ENCODE data around the gene OPN1MW3.
"Not testable (repeated sequence)": the region's sequence is repeated elsewhere in the genome, so short reads cannot be mapped to it uniquely, and the experiment has no call there.

OPN1MW3 gene

GRCh38 chrX:154257282-154257681 is at the start of gene OPN1MW3:
OPN1MW3 (plus strand) TSS chrX:154257582; CDS start chrX:154257620, 38 bp downstream.
- H3K4me1 ChIP-seq (ENCODE audit: control insufficient read depth, insufficient read depth, low read length, unreplicated experiment); H2AFZ ChIP-seq (ENCODE audit: low read length, unreplicated experiment); H3K27me3 ChIP-seq (ENCODE audit: insufficient read depth, low read length); H3K36me3 ChIP-seq (ENCODE audit: insufficient read depth, low read length); H3K27ac ChIP-seq (ENCODE audit: low read depth, low read length); H3K4me3 ChIP-seq (ENCODE audit: low read depth, low read length); H3K79me2 ChIP-seq (ENCODE audit: control insufficient read depth, insufficient read depth, low read length, unreplicated experiment): not testable (repeated sequence)

GRCh38 chrX:154209670-154210418 is 47.5 kb upstream of the OPN1MW3 start:
- H3K4me1 ChIP-seq (ENCODE audit: control insufficient read depth, insufficient read depth, low read length, unreplicated experiment); H2AFZ ChIP-seq (ENCODE audit: low read length, unreplicated experiment); H3K27ac ChIP-seq (ENCODE audit: low read depth, low read length); H3K27me3 ChIP-seq (ENCODE audit: insufficient read depth, low read length); H3K36me3 ChIP-seq (ENCODE audit: insufficient read depth, low read length); H3K79me2 ChIP-seq (ENCODE audit: control insufficient read depth, insufficient read depth, low read length, unreplicated experiment); H3K4me3 ChIP-seq (ENCODE audit: low read depth, low read length): not testable (repeated sequence)

- not testable (repeated sequence) for H2AFZ ChIP-seq (ENCODE audit: low read length, unreplicated experiment); H3K4me3 ChIP-seq (ENCODE audit: low read depth, low read length); H3K4me1 ChIP-seq (ENCODE audit: control insufficient read depth, insufficient read depth, low read length, unreplicated experiment); H3K27me3 ChIP-seq (ENCODE audit: insufficient read depth, low read length); H3K36me3 ChIP-seq (ENCODE audit: insufficient read depth, low read length); H3K79me2 ChIP-seq (ENCODE audit: control insufficient read depth, insufficient read depth, low read length, unreplicated experiment); H3K27ac ChIP-seq (ENCODE audit: low read depth, low read length)
These were observed 46.3 kb upstream of the OPN1MW3 start for GRCh38 chrX:154211057-154211456.

GRCh38 chrX:154211499-154211898 is 45.9 kb upstream of the OPN1MW3 start:
- not testable (repeated sequence) for H3K4me3 ChIP-seq (ENCODE audit: low read depth, low read length); H3K4me1 ChIP-seq (ENCODE audit: control insufficient read depth, insufficient read depth, low read length, unreplicated experiment); H3K27ac ChIP-seq (ENCODE audit: low read depth, low read length); H3K27me3 ChIP-seq (ENCODE audit: insufficient read depth, low read length); H3K79me2 ChIP-seq (ENCODE audit: control insufficient read depth, insufficient read depth, low read length, unreplicated experiment); H3K36me3 ChIP-seq (ENCODE audit: insufficient read depth, low read length); H2AFZ ChIP-seq (ENCODE audit: low read length, unreplicated experiment)

- not testable (repeated sequence) for H3K79me2 ChIP-seq (ENCODE audit: control insufficient read depth, insufficient read depth, low read length, unreplicated experiment); H3K27me3 ChIP-seq (ENCODE audit: insufficient read depth, low read length); H3K36me3 ChIP-seq (ENCODE audit: insufficient read depth, low read length); H2AFZ ChIP-seq (ENCODE audit: low read length, unreplicated experiment); H3K27ac ChIP-seq (ENCODE audit: low read depth, low read length); H3K4me1 ChIP-seq (ENCODE audit: control insufficient read depth, insufficient read depth, low read length, unreplicated experiment); H3K4me3 ChIP-seq (ENCODE audit: low read depth, low read length)
These were observed 37.9 kb upstream of the OPN1MW3 start, which contains the start of gene OPN1MW2 for GRCh38 chrX:154219456-154219855. OPN1MW2 (plus strand) TSS chrX:154219756; CDS start chrX:154219816, 60 bp downstream.

GRCh38 chrX:154225292-154225691 is 32.1 kb upstream of the OPN1MW3 start:
- H3K27me3 ChIP-seq (ENCODE audit: insufficient read depth, low read length); H3K27ac ChIP-seq (ENCODE audit: low read depth, low read length); H3K36me3 ChIP-seq (ENCODE audit: insufficient read depth, low read length); H2AFZ ChIP-seq (ENCODE audit: low read length, unreplicated experiment); H3K4me3 ChIP-seq (ENCODE audit: low read depth, low read length); H3K79me2 ChIP-seq (ENCODE audit: control insufficient read depth, insufficient read depth, low read length, unreplicated experiment); H3K4me1 ChIP-seq (ENCODE audit: control insufficient read depth, insufficient read depth, low read length, unreplicated experiment): not testable (repeated sequence)

- not testable (repeated sequence) for H3K27ac ChIP-seq (ENCODE audit: low read depth, low read length); H3K36me3 ChIP-seq (ENCODE audit: insufficient read depth, low read length); H3K79me2 ChIP-seq (ENCODE audit: control insufficient read depth, insufficient read depth, low read length, unreplicated experiment); H2AFZ ChIP-seq (ENCODE audit: low read length, unreplicated experiment); H3K4me1 ChIP-seq (ENCODE audit: control insufficient read depth, insufficient read depth, low read length, unreplicated experiment); H3K4me3 ChIP-seq (ENCODE audit: low read depth, low read length); H3K27me3 ChIP-seq (ENCODE audit: insufficient read depth, low read length)
These were observed 30.7 kb upstream of the OPN1MW3 start for GRCh38 chrX:154226706-154227105.

GRCh38 chrX:154231443-154231842 is 25.9 kb upstream of the OPN1MW3 start:
- H3K27ac ChIP-seq (ENCODE audit: low read depth, low read length); H3K4me3 ChIP-seq (ENCODE audit: low read depth, low read length); H3K79me2 ChIP-seq (ENCODE audit: control insufficient read depth, insufficient read depth, low read length, unreplicated experiment); H2AFZ ChIP-seq (ENCODE audit: low read length, unreplicated experiment); H3K4me1 ChIP-seq (ENCODE audit: control insufficient read depth, insufficient read depth, low read length, unreplicated experiment); H3K36me3 ChIP-seq (ENCODE audit: insufficient read depth, low read length); H3K27me3 ChIP-seq (ENCODE audit: insufficient read depth, low read length): not testable (repeated sequence)

- H3K4me3 ChIP-seq (ENCODE audit: low read depth, low read length); H3K27me3 ChIP-seq (ENCODE audit: insufficient read depth, low read length); H3K4me1 ChIP-seq (ENCODE audit: control insufficient read depth, insufficient read depth, low read length, unreplicated experiment); H3K27ac ChIP-seq (ENCODE audit: low read depth, low read length); H3K79me2 ChIP-seq (ENCODE audit: control insufficient read depth, insufficient read depth, low read length, unreplicated experiment); H3K36me3 ChIP-seq (ENCODE audit: insufficient read depth, low read length); H2AFZ ChIP-seq (ENCODE audit: low read length, unreplicated experiment): not testable (repeated sequence)
These were observed 23.8 kb upstream of the OPN1MW3 start for GRCh38 chrX:154233620-154234019.

- not testable (repeated sequence) for H3K79me2 ChIP-seq (ENCODE audit: control insufficient read depth, insufficient read depth, low read length, unreplicated experiment); H3K27ac ChIP-seq (ENCODE audit: low read depth, low read length); H3K4me1 ChIP-seq (ENCODE audit: control insufficient read depth, insufficient read depth, low read length, unreplicated experiment); H3K27me3 ChIP-seq (ENCODE audit: insufficient read depth, low read length); H3K4me3 ChIP-seq (ENCODE audit: low read depth, low read length); H3K36me3 ChIP-seq (ENCODE audit: insufficient read depth, low read length); H2AFZ ChIP-seq (ENCODE audit: low read length, unreplicated experiment)
These were observed 18.3 kb upstream of the OPN1MW3 start for GRCh38 chrX:154238939-154239559.

GRCh38 chrX:154239982-154240503 is 17.3 kb upstream of the OPN1MW3 start:
- not testable (repeated sequence) for H3K4me3 ChIP-seq (ENCODE audit: low read depth, low read length); H3K4me1 ChIP-seq (ENCODE audit: control insufficient read depth, insufficient read depth, low read length, unreplicated experiment); H3K27me3 ChIP-seq (ENCODE audit: insufficient read depth, low read length)

More at GRCh38 chrX:154239982-154240503, 17.3 kb upstream of the OPN1MW3 start:
- H3K27ac ChIP-seq (ENCODE audit: low read depth, low read length); H3K36me3 ChIP-seq (ENCODE audit: insufficient read depth, low read length); H2AFZ ChIP-seq (ENCODE audit: low read length, unreplicated experiment); H3K79me2 ChIP-seq (ENCODE audit: control insufficient read depth, insufficient read depth, low read length, unreplicated experiment): not testable (repeated sequence)

Measured in ACC112 (cell line).